ENCODE results near the gene ITGAD.
A peak's percentile ranks its signal among the peaks of the same experiment; 100 is the strongest.

Gene ITGAD

DNA sequence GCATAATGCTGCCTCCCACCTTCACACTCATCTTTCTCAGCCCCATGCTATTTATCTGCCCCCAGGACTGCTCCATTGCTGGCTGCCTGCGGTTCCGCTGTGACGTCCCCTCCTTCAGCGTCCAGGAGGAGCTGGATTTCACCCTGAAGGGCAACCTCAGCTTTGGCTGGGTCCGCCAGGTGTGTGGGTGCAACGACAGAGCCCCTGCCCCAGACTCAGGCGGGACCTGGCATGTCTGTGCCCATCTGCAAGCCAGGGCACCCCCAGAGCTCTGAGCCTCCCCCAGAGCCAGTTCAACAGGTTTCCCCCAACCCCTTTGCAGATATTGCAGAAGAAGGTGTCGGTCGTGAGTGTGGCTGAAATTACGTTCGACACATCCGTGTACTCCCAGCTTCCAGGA, 12.9 kb upstream of the ITGAD start:
- TF ChIP-seq CTCF (conservative IDR thresholded peaks at IDR 0.05; ENCODE audit: low read depth, low read length), result no peak

GRCh38 chr16:31382485-31383161, 10.5 kb upstream of the ITGAD start:
- DNase-seq (ENCODE audit: low read depth), result peak; percentile 77
- no peak overlapping the region for H3K4me3 ChIP-seq (ENCODE audit: low read depth, low read length)
- peak; percentile 85 for TF ChIP-seq CTCF (conservative IDR thresholded peaks at IDR 0.05; ENCODE audit: low read depth, low read length)

More for the DNA sequence above, 12.9 kb upstream of the ITGAD start:
- H3K4me3 ChIP-seq (ENCODE audit: low read depth, low read length), result no peak overlapping the region
- no peak for DNase-seq (ENCODE audit: low read depth)

DNA sequence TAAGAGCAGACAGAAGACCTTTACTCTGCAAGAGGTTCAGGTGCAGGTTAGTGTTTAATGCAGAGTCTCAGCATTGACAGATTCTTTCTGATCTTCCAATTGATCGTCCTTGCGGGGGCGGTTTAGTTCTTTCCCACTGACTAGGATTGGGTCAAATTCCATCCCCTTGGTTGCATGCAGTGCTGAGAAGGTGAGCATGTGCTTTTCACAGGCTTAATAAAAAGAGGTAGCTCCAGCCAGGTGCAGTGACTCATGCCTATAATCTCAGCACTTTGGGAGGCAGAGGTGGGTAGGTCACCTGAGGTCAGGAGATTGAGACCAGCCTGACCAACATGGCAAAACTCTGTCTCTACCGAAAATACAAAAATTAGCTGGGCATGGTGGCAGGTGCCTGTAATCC, 7.5 kb upstream of the ITGAD start:
- no peak for TF ChIP-seq CTCF (conservative IDR thresholded peaks at IDR 0.05; ENCODE audit: low read depth, low read length)
- no peak for DNase-seq (ENCODE audit: low read depth)
- H3K4me3 ChIP-seq (ENCODE audit: low read depth, low read length), result no peak overlapping the region

- no peak for TF ChIP-seq CTCF (conservative IDR thresholded peaks at IDR 0.05; ENCODE audit: low read depth, low read length)
- DNase-seq (ENCODE audit: low read depth), result peak; percentile 20
- H3K4me3 ChIP-seq (ENCODE audit: low read depth, low read length), result no peak overlapping the region
These were observed 6.8 kb upstream of the ITGAD start for GRCh38 chr16:31386157-31386984.

DNA sequence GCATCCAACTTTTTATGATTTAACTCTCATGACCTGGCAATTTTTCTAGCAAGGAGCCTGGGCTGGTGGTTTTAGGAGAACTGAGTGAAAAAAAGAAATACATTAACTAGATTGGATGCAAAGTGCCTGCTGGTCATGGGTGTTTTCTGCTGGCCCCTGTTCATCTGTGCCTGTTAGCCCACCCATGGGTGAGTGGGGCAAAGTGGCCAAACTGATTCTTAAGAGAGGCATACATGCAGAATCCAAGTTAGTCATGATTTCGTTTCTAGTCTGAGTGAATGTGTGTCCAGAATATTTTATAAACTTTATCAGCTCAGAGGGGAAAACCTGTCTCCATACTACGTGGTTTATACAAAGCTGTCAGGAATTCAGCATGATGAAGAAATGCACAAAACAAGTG, 4.6 kb upstream of the ITGAD start:
- TF ChIP-seq CTCF (conservative IDR thresholded peaks at IDR 0.05; ENCODE audit: low read depth, low read length), result no peak
- DNase-seq (ENCODE audit: low read depth), result no peak
- no peak overlapping the region for H3K4me3 ChIP-seq (ENCODE audit: low read depth, low read length)

DNA sequence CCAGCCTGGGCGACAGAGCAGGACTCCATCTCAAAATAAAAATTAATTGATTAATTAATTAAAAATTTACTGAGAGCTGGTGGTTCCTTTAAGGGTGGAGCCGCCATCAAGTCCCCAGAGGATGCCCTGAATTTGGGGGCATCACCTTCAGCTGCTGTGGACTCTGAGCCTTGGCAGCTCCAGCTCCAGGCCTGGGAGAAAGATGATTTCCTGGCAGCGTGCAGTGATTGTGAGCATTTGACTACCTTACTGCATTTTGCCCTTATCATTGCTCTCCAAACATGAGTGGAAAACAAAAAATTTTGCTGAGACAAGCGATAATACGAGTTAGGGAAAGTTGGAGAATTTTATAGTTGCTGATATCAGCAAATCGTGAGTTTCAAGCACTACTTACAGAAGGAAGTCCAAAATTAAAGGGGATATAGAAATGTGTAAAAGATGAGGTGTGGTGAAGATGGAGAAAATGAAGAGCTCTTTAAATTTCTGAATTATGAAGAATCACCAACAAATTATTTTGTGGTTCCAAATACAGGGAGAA, 2.6 kb upstream of the ITGAD start:
- TF ChIP-seq CTCF (conservative IDR thresholded peaks at IDR 0.05; ENCODE audit: low read depth, low read length), result no peak
- no peak for DNase-seq (ENCODE audit: low read depth)
- no peak overlapping the region for H3K4me3 ChIP-seq (ENCODE audit: low read depth, low read length)
